Esophagus squamous epithelium (tissue), 4 donors: ENCODE results near the gene POM121C.
"Not testable (repeated sequence)": the region's sequence is repeated elsewhere in the genome, so short reads cannot be mapped to it uniquely, and the experiment has no call there.

Experiments
- POLR2A ChIP-seq, 4 donors: fragments of 450-650 bp; IDR thresholded peaks; one replicate each; pipeline ENCODE4 v1.6.1; 2017; ENCODE audit warnings: antibody characterized with exemption in 4 of 4, mild to moderate bottlenecking in 4 of 4, moderate library complexity in 3 of 4
- TF ChIP-seq, protein P1 (sequence below), 6 experiments: fragments of 450-650 bp in 4 of 6; fragments of 200-600 bp in 2 of 6; sonication (generic) in 2 of 6; IDR thresholded peaks; one replicate each; pipeline ENCODE4 v1.5.1; 2016 to 2019; ENCODE audit warnings: antibody characterized with exemption in 6 of 6, mild to moderate bottlenecking in 4 of 6, moderate library complexity in 4 of 6

- TF ChIP-seq, protein P1, sequence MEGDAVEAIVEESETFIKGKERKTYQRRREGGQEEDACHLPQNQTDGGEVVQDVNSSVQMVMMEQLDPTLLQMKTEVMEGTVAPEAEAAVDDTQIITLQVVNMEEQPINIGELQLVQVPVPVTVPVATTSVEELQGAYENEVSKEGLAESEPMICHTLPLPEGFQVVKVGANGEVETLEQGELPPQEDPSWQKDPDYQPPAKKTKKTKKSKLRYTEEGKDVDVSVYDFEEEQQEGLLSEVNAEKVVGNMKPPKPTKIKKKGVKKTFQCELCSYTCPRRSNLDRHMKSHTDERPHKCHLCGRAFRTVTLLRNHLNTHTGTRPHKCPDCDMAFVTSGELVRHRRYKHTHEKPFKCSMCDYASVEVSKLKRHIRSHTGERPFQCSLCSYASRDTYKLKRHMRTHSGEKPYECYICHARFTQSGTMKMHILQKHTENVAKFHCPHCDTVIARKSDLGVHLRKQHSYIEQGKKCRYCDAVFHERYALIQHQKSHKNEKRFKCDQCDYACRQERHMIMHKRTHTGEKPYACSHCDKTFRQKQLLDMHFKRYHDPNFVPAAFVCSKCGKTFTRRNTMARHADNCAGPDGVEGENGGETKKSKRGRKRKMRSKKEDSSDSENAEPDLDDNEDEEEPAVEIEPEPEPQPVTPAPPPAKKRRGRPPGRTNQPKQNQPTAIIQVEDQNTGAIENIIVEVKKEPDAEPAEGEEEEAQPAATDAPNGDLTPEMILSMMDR (IDR thresholded peaks at IDR 0.05) = not testable (repeated sequence)
- not testable (repeated sequence) for TF ChIP-seq POLR2A (IDR thresholded peaks at IDR 0.05)
These were observed 71.9 kb downstream of the POM121C start for GRCh38 chr7:75414204-75414603.
